ENCODE results near the gene C6orf89.

The C6orf89 gene

GRCh38 chr6:36855750-36856149 is 30.0 kb upstream of the C6orf89 start:
- TF ChIP-seq CTCF (conservative IDR thresholded peaks at IDR 0.05; ENCODE audit: low read length): no peak
- no peak for DNase-seq (ENCODE audit: low read depth)
- no peak overlapping the region for H3K4me3 ChIP-seq (ENCODE audit: low read length)

DNA sequence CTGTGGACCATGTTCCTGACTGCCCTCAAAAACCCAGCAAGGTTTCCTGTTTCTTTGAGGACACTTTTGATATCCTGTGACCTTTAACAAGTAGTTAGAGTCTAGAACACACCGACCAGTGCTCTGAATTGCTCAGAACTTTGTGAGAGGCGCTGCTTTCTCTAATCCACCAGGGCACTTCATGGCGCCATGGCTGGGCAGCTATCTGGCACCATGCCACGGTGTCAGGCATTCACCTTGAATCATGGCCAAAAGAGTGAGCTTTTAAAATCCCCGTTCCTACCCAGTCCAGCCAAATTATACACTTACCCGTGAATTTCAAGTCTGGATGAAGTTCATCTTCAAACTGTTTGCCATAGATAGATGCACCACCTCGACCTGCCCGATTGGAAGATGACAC is 29.5 kb upstream of the C6orf89 start:
- TF ChIP-seq CTCF (conservative IDR thresholded peaks at IDR 0.05; ENCODE audit: low read length): no peak
- no peak overlapping the region for H3K4me3 ChIP-seq (ENCODE audit: low read length)
- DNase-seq (ENCODE audit: low read depth): no peak

DNA sequence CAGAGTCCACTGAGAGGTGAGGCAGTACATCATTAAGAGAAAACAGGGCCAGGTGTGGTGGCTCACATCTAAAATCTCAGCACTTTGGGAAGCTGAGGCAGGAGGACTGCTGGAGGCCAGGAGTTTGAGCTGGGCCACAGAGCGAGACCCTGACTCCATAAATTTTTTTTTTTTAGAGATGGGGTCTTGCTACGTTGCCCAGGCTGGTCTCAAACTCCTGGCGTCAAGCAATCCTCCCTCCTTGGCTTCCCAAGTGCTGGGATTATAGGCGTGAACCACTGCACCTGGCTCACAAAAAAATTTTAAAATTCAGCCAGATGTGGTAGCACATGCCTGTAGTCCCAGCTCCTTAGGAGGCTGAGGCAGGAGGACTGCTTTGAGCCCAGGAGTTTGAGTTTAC is 28.4 kb upstream of the C6orf89 start:
- DNase-seq (ENCODE audit: low read depth): no peak
- no peak for TF ChIP-seq CTCF (conservative IDR thresholded peaks at IDR 0.05; ENCODE audit: low read length)
- H3K4me3 ChIP-seq (ENCODE audit: low read length): no peak overlapping the region

GRCh38 chr6:36858407-36858981 is 27.3 kb upstream of the C6orf89 start:
- TF ChIP-seq CTCF (conservative IDR thresholded peaks at IDR 0.05; ENCODE audit: low read length): no peak
- no peak overlapping the region for H3K4me3 ChIP-seq (ENCODE audit: low read length)
- DNase-seq (ENCODE audit: low read depth): peak; percentile 80

- H3K4me3 ChIP-seq (ENCODE audit: low read length): no peak overlapping the region
- no peak for DNase-seq (ENCODE audit: low read depth)
- TF ChIP-seq CTCF (conservative IDR thresholded peaks at IDR 0.05; ENCODE audit: low read length): no peak
Measured at GRCh38 chr6:36860126-36860525, 25.6 kb upstream of the C6orf89 start.

DNA sequence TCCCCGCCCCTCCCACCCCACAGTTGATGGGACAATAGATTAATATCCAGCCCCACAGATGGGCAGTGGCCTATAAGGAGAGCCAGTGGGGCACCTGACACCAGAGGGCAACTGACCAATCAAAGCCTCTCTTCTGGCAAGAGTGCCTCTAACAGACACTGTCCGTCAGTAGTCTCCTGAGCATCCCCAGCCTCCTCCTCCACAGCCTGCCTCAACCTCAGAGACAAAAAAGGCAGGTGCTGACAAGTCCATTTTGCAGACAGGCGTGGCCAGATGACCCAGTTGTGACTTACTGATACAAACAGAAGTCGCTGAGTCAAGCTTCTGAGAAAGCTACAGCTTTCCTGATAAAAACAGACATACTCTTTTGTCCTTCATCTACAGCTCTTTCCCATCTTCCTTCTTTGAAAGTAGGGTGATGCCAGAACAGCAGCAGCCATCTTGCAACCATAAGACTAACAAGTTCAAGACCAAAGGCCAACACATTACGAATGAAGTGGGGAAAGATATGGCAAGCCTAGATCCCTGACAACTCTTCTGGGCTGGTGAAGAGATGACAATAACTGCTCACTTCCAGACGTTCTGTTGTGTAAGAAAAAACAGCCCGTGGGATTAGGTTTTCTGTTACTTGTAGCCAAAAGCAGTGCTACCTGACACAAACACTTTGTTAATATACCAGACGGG is 23.4 kb upstream of the C6orf89 start:
- no peak overlapping the region for H3K4me3 ChIP-seq (ENCODE audit: low read length)
- no peak for TF ChIP-seq CTCF (conservative IDR thresholded peaks at IDR 0.05; ENCODE audit: low read length)
- no peak for DNase-seq (ENCODE audit: low read depth)

GRCh38 chr6:36862848-36863382 is 22.8 kb upstream of the C6orf89 start:
- TF ChIP-seq CTCF (conservative IDR thresholded peaks at IDR 0.05; ENCODE audit: low read length): no peak
- H3K4me3 ChIP-seq (ENCODE audit: low read length): no peak overlapping the region
- no peak for DNase-seq (ENCODE audit: low read depth)
